ENCODE measurements around the gene B4GALT5. TPM values are rescaled to one million over a fixed set of nuclear protein-coding genes. Genes with fewer than 3 reads are reported as not detected.

The B4GALT5 gene
- total RNA-seq, 2 donors from 2014 or later, result 34.5 to 56.2 TPM

- no peak for DNase-seq
- TF ChIP-seq CTCF (IDR thresholded peaks at IDR 0.05), result no peak
- Histone ChIP-seq H3K36me3 (no peaks in the 10 kb centered on the region), H3K27me3 (no peaks in the 10 kb centered on the region), H3K27ac (no peak overlapping the region), H3K4me3 (no peak overlapping the region), H3K9me3 (no peaks in the 10 kb centered on the region), H3K9ac (ENCODE audit: low read depth in 2 of 2, low read length in 2 of 2) (no peak overlapping the region), H3K4me1 (no peaks in the 10 kb centered on the region)
- intact Hi-C loops (cut with DNase I), result no loop called here
Measured at GRCh38 chr20:49589747-49590146, 123.9 kb downstream of the B4GALT5 start.

GRCh38 chr20:49587111-49587570 lies 126.5 kb downstream of the B4GALT5 start:
- TF ChIP-seq CTCF (IDR thresholded peaks at IDR 0.05), result no peak
- Histone ChIP-seq H3K4me1 (no peaks in the 10 kb centered on the region), H3K36me3 (no peaks in the 10 kb centered on the region), H3K27ac (no peak overlapping the region), H3K9ac (ENCODE audit: low read depth in 2 of 2, low read length in 2 of 2) (no peak overlapping the region), H3K4me3 (no peak overlapping the region), H3K27me3 (no peaks in the 10 kb centered on the region), H3K9me3 (no peaks in the 10 kb centered on the region)
- no peak for DNase-seq
- intact Hi-C loops (cut with DNase I), result no loop called here

- Histone ChIP-seq H3K9ac (ENCODE audit: low read depth in 2 of 2, low read length in 2 of 2) (no peak overlapping the region), H3K27me3 (no peaks in the 10 kb centered on the region), H3K27ac (no peak overlapping the region), H3K4me1 (no peaks in the 10 kb centered on the region), H3K9me3 (no peaks in the 10 kb centered on the region), H3K36me3 (no peaks in the 10 kb centered on the region), H3K4me3 (no peak overlapping the region)
- intact Hi-C loops (cut with DNase I), result no loop called here
- no peak for TF ChIP-seq CTCF (IDR thresholded peaks at IDR 0.05)
- DNase-seq, result no peak
Measured at GRCh38 chr20:49585585-49586245, 128.0 kb downstream of the B4GALT5 start.

- TF ChIP-seq CTCF (IDR thresholded peaks at IDR 0.05), result no peak
- no peak overlapping the region for H3K4me3 ChIP-seq
- intact Hi-C loops (cut with DNase I), result no loop called here
- no peaks in the 10 kb centered on the region for H3K36me3 ChIP-seq
- H3K9me3 ChIP-seq, result no peaks in the 10 kb centered on the region
- no peaks in the 10 kb centered on the region for H3K27me3 ChIP-seq
- no peak overlapping the region for H3K9ac ChIP-seq (ENCODE audit: low read depth in 2 of 2, low read length in 2 of 2)
- peak; percentile 47 for DNase-seq
- no peaks in the 10 kb centered on the region for H3K4me1 ChIP-seq
- H3K27ac ChIP-seq, result no peak overlapping the region
Measured at GRCh38 chr20:49584418-49585382, 129.0 kb downstream of the B4GALT5 start.

- Histone ChIP-seq H3K9ac (ENCODE audit: low read depth in 2 of 2, low read length in 2 of 2) (no peak overlapping the region), H3K4me3 (no peak overlapping the region), H3K4me1 (no peaks in the 10 kb centered on the region), H3K36me3 (no peaks in the 10 kb centered on the region), H3K27ac (peak overlapping the region; percentile 18), H3K27me3 (no peaks in the 10 kb centered on the region), H3K9me3 (no peaks in the 10 kb centered on the region)
- no peak for TF ChIP-seq CTCF (IDR thresholded peaks at IDR 0.05)
- DNase-seq, result peak; percentile 68
- intact Hi-C loops (cut with DNase I), result no loop called here
Measured at GRCh38 chr20:49583669-49584417, 129.8 kb downstream of the B4GALT5 start.
